HG03103 (cell line): ENCODE measurements around the gene CFAP20DC.
"Not testable (repeated sequence)": the region's sequence is repeated elsewhere in the genome, so short reads cannot be mapped to it uniquely, and the experiment has no call there.

ENCODE experiments used
- ATAC-seq: cut with Tn5 transposase; IDR thresholded peaks from one replicate; pipeline ENCODE4 v1.9.1; 2021; ENCODE audit warnings: low read depth; ENCODE audit not compliant: unreplicated experiment

The CFAP20DC gene

DNA sequence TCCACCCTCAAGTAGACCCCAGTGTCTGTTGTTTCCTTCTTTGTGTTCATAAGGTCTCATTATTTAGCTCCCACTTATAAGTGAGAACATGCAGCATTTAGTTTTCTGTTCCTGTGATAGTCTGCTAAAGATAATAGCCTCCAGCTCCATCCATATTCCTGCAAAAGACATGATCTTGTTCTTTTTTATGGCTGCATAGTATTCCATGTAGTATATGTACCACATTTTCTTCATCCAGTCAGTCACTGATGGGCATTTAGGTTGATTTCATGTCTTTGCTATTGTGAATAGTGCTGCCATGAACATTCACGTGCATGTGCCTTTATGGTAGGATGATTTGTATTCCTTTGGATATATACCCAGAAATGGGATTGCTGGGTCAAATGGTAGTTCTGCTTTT lies 82.0 kb downstream of the CFAP20DC start:
- not testable (repeated sequence) for ATAC-seq

DNA sequence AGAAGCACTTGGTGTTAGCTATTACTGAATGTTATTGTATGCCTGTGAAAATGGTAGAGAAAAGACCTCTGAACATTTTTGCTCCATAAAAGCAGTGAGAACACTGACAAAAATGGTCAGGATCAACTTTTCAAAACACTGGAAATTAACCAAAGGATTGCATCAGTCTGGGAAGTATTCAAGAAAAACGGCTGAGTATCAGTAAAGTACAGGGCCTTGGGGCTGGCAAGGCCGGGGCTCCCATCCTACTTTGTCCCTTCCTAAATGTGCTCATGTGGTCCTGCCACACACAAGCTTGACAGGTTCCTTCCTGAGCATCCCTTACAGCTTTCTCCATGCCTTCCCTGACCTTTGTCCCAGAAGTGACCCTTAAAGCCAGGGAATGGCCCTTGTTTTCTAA lies 84.0 kb downstream of the CFAP20DC start:
- ATAC-seq, result no peak

DNA sequence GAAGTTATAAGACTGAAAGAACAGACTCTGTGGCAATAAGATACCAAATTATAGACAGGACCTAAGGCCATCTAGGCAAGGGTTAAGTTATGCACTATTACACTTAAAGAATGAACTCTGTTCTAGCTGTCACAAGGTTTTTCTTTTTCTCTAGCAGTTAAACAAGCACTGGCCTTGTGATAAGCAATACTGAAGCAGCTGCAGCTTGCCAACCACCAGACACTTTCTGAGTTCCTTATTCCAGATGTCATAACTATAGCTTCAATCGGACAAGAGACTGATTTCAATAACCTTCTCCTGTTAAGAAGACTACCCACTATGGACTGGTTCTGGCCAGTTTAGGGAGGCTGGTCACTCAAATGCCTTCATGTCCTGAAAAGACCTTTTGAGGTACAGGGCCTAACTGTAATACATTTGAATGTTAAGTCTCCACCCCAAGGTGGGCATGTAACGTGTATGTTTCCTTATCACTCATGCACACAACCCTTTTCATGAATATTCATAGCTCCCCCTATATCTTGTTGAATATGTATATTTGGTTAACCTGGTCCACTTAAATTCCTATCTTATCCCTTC lies 85.8 kb downstream of the CFAP20DC start:
- ATAC-seq, result no peak

DNA sequence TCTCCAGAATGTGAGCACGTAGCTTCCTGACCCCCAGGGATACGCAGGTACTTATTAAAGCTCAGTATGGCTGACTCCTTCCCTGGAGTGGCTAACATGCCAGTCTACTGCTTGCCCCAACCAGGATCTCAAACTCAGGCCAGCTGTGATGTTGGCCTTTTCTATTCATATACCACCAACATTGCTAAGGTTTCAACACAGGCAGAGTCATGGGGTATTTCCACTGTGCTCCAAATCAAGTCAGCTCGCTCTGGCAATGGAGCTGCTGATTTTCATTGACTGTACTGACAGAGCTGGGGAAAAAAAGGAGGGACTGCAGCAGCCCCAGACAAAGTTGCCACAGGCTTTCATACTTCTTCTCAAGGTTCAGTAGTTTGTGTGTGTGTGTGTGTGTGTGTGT lies 87.0 kb downstream of the CFAP20DC start:
- no peak for ATAC-seq

DNA sequence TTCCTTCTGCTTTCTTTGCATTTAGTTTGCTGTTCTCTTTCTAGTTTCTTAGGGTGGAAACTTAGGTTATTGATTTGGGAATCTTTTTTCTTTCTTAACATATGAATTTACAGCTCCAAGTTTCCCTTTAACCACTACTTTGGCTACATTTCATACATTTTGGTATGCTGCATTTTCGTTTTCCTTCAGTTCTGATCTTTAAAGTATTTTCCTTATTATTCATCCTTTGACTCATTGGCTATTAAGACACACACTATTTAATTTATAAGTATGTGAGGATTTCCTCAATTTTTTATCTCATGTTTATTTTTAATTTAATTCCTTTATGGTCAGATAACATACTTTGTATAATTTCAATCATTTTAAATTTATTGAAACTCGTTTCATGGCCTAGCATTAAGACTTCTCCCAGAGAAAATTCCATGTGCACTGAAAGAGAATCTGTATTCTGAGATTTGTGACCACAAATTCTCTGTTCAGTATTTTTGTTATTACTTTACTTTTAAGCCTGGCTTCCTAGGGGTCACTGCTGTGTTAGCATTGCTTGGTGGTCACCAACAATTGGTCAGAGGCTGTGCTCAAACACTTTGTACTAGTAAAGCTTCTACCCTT lies 87.7 kb downstream of the CFAP20DC start:
- no peak for ATAC-seq

DNA sequence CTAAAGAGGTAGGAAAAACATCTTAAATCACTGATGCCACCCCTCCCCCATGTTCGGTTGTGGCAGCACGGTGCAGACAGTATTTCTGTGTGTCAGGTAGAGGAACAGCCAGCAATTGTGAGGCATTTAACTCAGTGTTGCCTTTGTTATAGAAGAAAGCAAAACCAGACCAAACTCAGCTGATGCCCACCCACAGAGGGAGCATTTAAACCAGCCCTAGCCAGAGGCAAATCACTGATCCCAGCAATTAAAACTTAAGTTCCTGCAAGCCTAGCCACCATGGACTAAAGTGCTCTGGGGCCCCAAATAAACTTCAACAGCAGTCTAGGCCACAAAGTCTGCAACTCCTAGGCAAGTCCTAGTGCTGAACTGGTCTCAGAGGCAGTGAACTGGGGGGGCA lies 94.5 kb downstream of the CFAP20DC start:
- ATAC-seq, result no peak

DNA sequence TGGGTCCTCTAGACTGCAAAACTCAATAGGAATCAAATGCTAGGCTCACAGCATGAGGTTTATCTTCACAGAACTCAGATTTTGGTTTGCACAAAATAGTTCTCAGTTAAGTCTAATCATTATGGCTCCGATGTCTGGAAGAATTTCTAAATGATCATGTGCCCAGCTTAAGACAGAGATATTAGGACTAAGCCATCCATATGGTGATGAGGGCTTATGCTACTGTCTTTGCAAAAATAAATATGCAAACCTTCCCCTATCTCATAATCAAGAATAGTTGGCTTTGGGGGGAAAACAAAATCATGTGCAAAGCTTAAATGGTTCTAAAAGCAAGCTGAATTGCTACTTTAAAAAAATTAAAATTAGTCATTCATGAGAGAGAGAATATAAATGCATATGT lies 96.5 kb downstream of the CFAP20DC start:
- ATAC-seq, result no peak

DNA sequence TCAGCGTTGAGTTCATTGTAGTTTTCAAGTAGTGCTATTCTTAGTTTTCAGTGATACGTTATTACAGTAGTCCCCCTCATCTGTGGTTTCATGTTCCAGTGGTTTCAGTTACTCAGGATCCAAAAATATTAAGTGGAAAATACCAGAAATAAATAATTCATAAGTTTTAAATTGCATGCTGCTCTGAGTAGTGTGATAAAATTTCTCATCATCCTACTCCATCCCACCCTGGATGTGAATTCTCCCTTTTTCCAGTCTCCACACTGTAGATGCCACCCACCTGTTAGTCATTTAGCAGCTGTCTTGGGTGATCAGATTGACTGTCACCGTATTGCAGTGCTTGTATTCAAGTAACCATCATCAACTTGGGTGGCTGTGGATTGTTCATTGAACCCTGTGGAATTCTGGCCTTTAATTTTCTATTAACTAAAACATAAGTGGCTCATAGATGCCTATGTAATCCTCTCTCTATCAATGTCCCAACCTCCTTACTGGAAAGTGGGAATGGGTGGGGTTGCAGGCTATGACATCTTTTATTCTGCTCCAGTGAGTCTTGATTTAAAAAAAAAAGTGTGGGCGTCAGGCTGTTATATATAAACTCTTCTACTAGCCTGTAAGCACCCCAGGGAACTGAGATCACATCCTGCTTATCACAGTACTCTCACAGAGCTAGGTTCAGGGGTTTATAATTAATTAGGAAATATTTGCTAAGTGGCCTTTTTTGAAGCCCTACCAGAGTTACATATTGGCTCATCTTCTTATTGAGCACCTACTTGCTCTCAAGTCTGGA lies 97.5 kb downstream of the CFAP20DC start:
- ATAC-seq, result peak; percentile 62

DNA sequence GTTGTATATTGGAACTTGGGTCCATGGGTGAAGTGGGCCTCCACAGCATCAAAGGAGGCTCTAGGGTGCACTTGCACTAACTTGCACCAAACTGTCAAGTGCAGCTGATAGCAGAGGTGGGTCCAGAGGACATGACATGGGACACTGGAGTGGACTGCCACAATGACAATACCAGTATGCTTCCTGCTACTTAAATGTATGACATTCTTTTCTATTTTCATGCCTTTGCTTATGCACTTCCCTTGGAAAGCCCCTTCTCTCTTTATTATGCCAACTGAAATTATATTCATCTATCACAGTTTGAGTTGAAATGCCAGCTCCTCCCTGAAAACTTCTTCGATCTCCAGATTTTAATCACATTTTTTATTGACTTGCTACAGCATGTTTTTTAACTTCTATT lies 101.8 kb downstream of the CFAP20DC start:
- ATAC-seq, result no peak

DNA sequence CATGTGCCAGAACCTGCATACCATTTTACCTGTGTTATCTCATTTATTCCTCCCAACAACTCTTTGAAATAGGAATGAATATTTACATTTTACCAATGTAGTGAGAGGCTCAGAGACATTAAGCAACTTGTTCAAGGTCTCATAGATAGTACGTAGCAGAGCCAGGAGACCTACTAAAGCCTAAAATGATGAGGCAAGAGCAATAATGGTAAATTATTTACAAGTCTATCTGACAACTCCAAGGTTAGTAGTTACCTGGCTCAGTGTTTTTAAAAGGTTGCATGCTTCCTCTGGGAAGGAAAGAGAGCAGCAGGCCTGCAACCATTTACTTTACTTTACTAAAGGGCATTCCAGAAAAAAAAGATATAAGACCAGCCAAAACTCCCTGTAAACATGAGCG lies 103.0 kb downstream of the CFAP20DC start:
- no peak for ATAC-seq

DNA sequence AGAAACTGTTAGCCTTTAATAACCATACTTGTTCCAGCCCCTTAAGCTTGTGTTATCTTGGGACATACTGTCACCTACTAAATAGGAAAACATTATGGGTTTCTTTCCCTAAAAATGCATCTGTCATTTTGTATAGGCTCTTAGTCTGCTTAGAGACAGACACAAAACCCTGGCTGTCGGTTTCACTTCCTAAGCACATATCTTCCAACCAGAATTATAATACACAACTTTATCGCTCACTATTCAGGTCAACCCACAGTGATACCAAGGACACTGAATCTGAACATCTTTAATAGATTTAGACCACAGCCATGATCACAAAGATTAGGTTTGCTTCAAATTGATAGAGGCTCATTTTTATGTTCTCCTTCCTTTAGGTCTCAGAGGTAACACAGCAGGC lies 111.8 kb downstream of the CFAP20DC start:
- no peak for ATAC-seq

DNA sequence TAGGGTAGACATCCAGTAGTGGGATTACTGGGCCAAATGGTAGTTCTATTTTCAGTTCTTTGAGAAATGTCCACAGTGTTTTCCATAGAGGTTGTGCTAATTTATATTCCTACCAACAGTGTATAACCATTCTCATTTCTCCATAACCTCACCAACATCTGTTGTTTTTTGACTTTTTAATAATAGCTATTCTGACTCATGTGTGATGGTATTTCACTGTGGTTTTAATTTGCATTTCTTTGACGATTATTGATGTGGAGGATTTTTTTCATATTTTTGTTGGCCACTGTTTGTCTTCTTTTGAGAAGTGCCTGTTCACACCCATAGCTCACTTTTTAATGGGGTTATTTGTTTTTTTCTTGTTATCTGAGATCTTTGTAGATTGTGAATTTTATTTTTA lies 125.2 kb downstream of the CFAP20DC start:
- ATAC-seq, result no peak

DNA sequence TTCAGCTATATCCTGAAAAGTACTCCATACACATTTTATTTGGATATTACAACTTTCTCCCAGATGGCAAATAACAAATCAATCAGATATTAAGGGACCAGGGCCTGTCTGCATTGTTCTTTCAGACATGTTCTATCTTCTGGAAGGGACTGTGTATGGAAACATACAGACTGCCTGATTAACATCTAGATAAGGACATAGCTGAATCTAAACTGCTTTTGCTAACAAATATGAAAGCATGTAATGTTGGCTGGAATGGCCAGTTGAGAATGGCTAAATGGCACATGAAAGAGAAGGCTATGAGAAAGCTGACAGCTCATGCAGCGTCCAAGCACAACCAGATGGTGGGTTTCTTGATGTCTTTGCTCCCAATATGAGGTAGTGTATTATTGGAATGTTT lies 149.4 kb downstream of the CFAP20DC start:
- no peak for ATAC-seq

DNA sequence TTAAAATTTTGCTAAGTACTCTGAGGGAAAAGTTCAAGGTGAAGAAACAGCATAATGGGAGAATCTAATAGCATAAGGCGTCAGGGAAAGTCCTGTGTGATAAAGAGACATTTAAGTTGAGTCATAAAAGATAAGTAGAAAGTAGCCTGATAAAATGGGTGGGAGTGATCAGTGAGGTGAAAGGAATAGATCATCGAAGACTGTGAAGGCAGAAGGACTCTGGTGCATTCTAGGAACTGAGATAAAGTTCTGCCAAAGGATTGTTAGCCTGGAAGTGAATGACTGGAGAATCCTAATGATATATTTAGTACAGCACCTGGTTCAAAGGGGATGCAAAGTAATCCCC lies 149.9 kb downstream of the CFAP20DC start:
- ATAC-seq, result no peak

DNA sequence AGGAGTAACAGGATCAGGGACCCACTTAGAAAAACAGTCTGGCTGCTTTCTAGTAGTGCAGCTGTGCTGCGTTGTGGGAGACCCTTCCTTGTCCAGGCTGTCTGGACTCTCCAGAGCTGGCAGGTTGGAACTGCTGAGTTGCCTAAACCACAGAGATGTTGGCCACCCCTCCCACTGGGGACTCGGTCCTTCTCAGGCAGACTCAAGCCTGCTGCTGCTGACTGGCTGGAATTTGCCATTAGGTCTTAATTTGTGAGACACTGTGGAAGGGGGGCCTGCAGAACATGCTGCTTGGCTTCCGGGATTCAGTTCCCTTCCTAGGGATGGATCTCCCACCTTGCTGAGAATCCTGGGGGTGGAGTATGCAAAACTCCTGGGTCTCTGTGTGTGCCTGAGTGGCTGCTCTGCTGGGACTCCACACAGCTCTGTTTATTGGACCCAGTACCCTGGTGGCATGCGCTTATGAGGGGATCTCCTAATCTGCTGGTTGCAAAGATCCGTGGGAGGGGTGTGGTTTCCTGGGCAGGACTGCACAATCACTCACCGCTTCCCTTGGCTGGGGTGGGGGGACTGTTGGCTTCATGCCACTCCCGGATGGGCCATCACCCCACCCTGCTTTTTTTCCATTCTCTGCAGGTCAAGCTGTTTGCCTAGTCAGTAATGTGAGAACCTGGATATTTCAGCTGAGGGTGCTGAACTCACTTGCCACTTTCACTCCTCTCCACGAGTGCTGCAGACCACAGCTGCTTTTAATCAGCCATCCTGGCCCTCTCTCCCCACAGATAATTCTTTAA lies 150.5 kb downstream of the CFAP20DC start:
- peak; percentile 76 for ATAC-seq

DNA sequence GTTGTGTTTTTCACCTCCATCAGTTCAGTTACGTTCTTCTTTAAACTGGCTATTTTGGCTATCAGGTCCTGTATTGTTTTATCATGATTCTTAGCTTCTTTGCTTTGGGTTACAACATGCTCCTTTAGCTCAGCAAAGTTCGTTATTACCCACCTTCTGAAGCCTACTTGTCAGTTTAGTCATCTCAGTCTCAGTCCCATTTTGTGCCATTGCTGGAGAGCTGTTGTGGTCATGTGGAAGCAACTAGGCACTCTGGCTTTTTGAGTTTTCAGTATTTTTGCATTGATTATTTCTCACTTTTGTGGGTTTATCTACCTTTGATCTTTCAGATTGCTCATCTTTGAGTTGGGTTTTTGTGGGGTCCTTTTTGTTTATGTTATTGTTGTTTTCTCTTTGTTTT lies 151.3 kb downstream of the CFAP20DC start:
- ATAC-seq, result no peak

DNA sequence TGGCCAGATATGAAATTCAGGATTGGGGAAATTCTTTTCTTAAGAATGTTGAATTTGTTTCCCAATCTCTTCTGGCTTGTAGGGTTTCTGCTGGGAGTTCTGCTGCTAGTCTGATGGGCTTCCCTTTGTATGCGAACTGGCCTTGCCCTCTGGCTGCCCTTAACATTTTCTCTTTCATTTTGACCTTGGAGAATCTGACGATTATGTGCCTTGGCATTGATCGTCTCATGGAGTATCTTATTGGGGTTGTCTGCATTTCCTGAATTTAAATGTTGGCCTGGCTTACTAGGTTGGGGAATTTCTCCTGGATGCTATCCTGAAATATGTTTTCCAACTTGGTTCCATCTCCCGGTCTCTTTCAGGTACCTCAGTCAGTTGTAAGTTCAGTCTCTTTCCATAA lies 152.2 kb downstream of the CFAP20DC start:
- ATAC-seq, result no peak

DNA sequence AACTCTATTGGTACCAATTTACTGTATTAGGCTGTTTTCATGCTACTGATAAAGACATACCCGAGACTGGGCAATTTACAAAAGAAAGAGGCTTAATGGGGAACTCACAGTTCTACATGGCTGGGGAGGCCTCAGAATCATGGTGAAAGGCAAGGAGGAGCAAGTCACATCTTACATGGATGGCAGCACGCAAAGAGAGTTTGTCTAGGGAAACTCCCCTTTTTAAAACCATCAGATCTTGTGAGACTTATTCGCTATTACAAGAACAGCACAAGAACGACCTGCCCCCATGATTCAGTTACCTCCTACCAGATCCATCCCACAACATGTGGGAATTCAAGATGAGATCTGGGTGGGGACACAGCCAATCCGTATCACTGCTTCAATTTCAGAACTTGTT lies 154.1 kb downstream of the CFAP20DC start:
- ATAC-seq, result not testable (repeated sequence)

DNA sequence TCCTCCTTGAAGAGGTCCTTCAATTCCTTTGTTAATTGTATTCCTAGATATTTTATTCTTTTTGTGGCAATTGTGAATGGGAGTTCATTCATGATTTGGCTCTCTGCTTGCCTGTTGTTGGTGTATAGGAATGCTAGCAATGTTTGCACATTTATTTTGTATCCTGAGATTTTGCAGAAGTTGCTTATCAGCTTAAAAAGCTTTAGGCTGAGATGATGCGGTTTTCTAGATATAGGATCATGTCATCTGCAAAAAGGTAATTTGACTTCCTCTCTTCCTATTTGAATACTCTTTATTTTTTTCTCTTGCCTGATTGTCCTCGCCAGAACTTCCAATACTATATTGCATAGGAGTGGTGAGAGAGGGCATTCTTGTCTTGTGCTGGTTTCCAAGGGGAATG lies 157.3 kb downstream of the CFAP20DC start:
- not testable (repeated sequence) for ATAC-seq

DNA sequence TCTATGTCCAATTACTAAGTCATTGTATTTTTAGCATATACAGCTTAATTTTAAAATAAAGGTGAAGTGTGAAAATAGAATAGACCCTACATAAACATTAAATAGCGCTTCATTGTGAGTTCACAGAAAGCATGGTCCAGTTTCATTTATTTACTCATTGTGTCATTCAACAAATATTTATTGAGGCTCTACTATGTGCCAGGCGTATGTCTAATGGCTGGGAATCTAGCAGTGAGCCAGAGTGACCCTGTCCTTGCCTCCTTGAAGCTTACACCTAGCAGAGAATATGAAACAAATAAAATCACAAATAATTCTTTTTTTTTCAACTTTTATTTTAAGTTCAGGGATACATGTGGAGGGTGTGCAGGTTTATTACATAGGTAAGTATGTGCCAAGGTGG lies 161.7 kb downstream of the CFAP20DC start:
- no peak for ATAC-seq

DNA sequence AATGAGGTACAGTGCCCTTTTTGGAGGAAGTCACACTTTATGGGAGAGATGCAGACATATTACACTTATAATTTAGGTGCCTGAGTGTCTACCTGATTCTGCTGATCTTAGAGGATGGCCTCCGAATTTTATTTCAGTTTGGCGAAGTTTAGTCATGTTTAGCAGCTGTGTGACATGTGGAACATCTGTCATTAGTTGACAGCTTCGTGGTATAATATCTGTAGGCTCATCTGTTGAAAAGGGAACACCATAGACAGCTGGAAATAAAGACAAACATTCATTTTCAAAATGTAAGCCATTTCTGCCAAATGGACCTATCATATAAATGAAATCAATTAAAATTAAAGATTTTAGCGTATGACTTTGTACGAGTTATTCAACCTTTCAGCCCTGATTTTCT lies 165.4 kb downstream of the CFAP20DC start:
- ATAC-seq, result no peak
